GM11168 (cell line): ENCODE data around the gene IDE.
"Not testable (repeated sequence)": the region's sequence is repeated elsewhere in the genome, so short reads cannot be mapped to it uniquely, and the experiment has no call there.

ENCODE experiments used
- in situ Hi-C: fragments of 300-500 bp; cut with MboI; formaldehyde crosslinking; loops from one replicate; pipeline ENCODE4 v1.12.0; 2022; ENCODE audit warnings: low sequenced_read_pairs; ENCODE audit not compliant: unreplicated experiment

The IDE gene

GRCh38 chr10:92432596-92432995 is 141.3 kb downstream of the IDE start:
- in situ Hi-C loops, result loop anchor here (5.0 kb wide), 1 partner anchor 350 kb away; no protein-coding TSS in a partner anchor

- in situ Hi-C loops, result loop anchor here (5.0 kb wide), 1 partner anchor 348 kb away; no protein-coding TSS in a partner anchor
These were observed 143.8 kb downstream of the IDE start for GRCh38 chr10:92430103-92430502.

- in situ Hi-C loops, result no loop called here
These were observed 152.3 kb downstream of the IDE start for GRCh38 chr10:92421550-92421949.

- in situ Hi-C loops, result no loop called here
These were observed 153.2 kb downstream of the IDE start for GRCh38 chr10:92420546-92421275.

GRCh38 chr10:92419740-92420545 is 153.9 kb downstream of the IDE start:
- in situ Hi-C loops, result loop anchor here (5.0 kb wide), 1 partner anchor 63 kb away; no protein-coding TSS in a partner anchor

- in situ Hi-C loops, result loop anchor here (5.0 kb wide), 1 partner anchor 62 kb away; no protein-coding TSS in a partner anchor
These were observed 155.0 kb downstream of the IDE start for GRCh38 chr10:92418891-92419290.

- in situ Hi-C loops, result loop anchor here (5.0 kb wide), 1 partner anchor 61 kb away; no protein-coding TSS in a partner anchor
These were observed 155.7 kb downstream of the IDE start for GRCh38 chr10:92418221-92418620.

GRCh38 chr10:92413519-92413918 is 160.4 kb downstream of the IDE start:
- in situ Hi-C loops, result no loop called here

- in situ Hi-C loops, result no loop called here
These were observed 160.9 kb downstream of the IDE start for GRCh38 chr10:92413011-92413410.

GRCh38 chr10:92411406-92411805 is 162.5 kb downstream of the IDE start:
- in situ Hi-C loops, result no loop called here

GRCh38 chr10:92410501-92410900 is 163.4 kb downstream of the IDE start:
- in situ Hi-C loops, result no loop called here

GRCh38 chr10:92408017-92408361 is 165.9 kb downstream of the IDE start:
- in situ Hi-C loops, result no loop called here

- in situ Hi-C loops, result no loop called here
These were observed 166.4 kb downstream of the IDE start for GRCh38 chr10:92407305-92408016.

- in situ Hi-C loops, result no loop called here
These were observed 168.4 kb downstream of the IDE start for GRCh38 chr10:92405419-92405924.

- in situ Hi-C loops, result no loop called here
These were observed 169.1 kb downstream of the IDE start for GRCh38 chr10:92404612-92405418.

- in situ Hi-C loops, result not testable (repeated sequence)
These were observed 171.7 kb downstream of the IDE start for GRCh38 chr10:92402234-92402633.
